GM19395 (cell line): Measurements from ENCODE around the gene MAP4K5.

Source experiments
- ATAC-seq: cut with Tn5 transposase; IDR thresholded peaks from one replicate; pipeline ENCODE4 v1.9.1; 2021; ENCODE audit warnings: mild to moderate bottlenecking, moderate library complexity; ENCODE audit not compliant: unreplicated experiment

MAP4K5 gene

GRCh38 chr14:50373959-50374358, 158.4 kb downstream of the MAP4K5 start:
- ATAC-seq, result no peak

GRCh38 chr14:50371546-50371945, 160.8 kb downstream of the MAP4K5 start:
- no peak for ATAC-seq
